OCI-LY3 (cell line): ENCODE data around the gene ATP5PB.

Experiments used
- H2AFZ ChIP-seq: fragments of 200-600, 300-600 bp; shearing (Covaris generic); 2 replicates; pipeline ENCODE4 v1.6.0; 2014; ENCODE audit warnings: antibody characterized with exemption, low read depth, low read length
- H3K27ac ChIP-seq: fragments of 200-600, 300-600 bp; sonication (generic); 2 replicates; pipeline ENCODE4 v1.5.1; 2014; ENCODE audit warnings: mild to moderate bottlenecking, low read length, moderate library complexity, mixed read lengths
- H3K27me3 ChIP-seq: fragments of 200-600, 300-600 bp; sonication (generic); 2 replicates; pipeline ENCODE4 v1.6.1; 2014; ENCODE audit warnings: low read depth, low read length, mixed read lengths
- H3K36me3 ChIP-seq: fragments of 200-600, 300-600 bp; sonication (generic); replicated peaks from 2 replicates; pipeline ENCODE3; 2014; ENCODE audit warnings: low read depth, low read length, mixed read lengths
- H3K4me1 ChIP-seq: fragments of 300-600, 200-600 bp; sonication (generic); 2 replicates; pipeline ENCODE4 v1.6.1; 2014; ENCODE audit warnings: low read length, mixed read lengths
- H3K4me2 ChIP-seq: fragments of 200-600, 300-600 bp; sonication (generic); 2 replicates; pipeline ENCODE4 v1.6.1; 2014; ENCODE audit warnings: low read length, mixed read lengths
- H3K4me3 ChIP-seq: fragments of 300-600, 200-600 bp; sonication (generic); 2 replicates; pipeline ENCODE4 v1.5.1; 2014; ENCODE audit warnings: antibody characterized with exemption, mild to moderate bottlenecking, low read length, moderate library complexity
- H3K79me2 ChIP-seq: fragments of 300-600, 200-600 bp; shearing (Covaris generic); 2 replicates; pipeline ENCODE4 v1.6.1; 2014; ENCODE audit warnings: mild to moderate bottlenecking, low read length, mixed read lengths
- H3K9ac ChIP-seq: fragments of 300-600, 200-600 bp; shearing (Covaris generic); 2 replicates; pipeline ENCODE4 v1.6.0; 2014; ENCODE audit warnings: mild to moderate bottlenecking, low read length, moderate library complexity
- H3K9me3 ChIP-seq: fragments of 200-600, 300-600 bp; shearing (Covaris generic); 2 replicates; pipeline ENCODE4 v1.6.1; 2014; ENCODE audit warnings: low read length, mixed read lengths; ENCODE audit not compliant: insufficient read depth
- H4K20me1 ChIP-seq: fragments of 200-600, 300-600 bp; sonication (generic); 2 replicates; pipeline ENCODE4 v1.6.1; 2016; ENCODE audit warnings: low read length, mixed read lengths; ENCODE audit not compliant: insufficient read depth
- EZH2phosphoT487 ChIP-seq: fragments of 200-600 bp; shearing (Covaris generic); IDR thresholded peaks from 2 replicates; pipeline ENCODE4 v1.6.1; 2018; ENCODE audit warnings: antibody characterized with exemption, mixed run types, low read depth
- TF ChIP-seq, protein P1 (sequence below): fragments of 200-600, 300-600 bp; sonication (generic); IDR thresholded peaks from 2 replicates; pipeline ENCODE4 v1.5.1; 2014; ENCODE audit warnings: antibody characterized with exemption, low read length, low read depth

Gene ATP5PB

DNA sequence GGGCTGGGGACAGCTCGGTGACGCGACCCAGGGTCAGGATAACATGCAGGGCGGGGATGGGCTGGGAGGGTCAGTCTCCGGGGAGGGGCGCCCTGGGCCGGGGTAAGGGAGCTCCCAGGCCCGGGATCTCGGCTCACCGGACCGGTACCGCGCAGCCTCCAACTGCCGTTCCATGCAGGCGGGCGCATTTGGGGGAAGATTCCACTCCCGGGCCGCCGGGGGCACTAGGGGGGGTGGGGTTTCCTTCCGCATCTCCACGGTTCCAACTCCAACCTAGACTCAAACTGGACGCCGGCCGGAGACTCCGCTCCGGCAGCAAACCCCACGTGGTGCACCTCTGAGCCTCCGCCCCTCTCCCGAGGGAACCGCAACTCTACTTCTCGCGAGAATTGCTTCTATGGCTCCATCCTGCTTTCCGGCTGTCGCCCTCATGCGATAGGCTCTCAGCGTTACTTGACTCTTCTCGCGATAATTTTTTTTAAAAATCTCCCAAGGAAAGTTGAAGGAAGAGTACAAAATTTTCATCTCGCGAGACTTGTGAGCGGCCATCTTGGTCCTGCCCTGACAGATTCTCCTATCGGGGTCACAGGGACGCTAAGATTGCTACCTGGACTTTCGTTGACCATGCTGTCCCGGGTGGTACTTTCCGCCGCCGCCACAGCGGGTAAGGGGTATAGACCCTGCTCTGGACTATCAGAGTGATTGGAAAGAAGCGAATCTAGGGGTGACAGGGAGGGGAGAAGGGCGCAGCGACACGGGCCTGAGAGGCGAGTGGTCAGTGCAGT lies at the start of gene ATP5PB, which contains the start of gene WDR77:
ATP5PB (plus strand) TSS at position 547 of the 785 bp plus-strand sequence; CDS start at position 625, 78 bp downstream.
WDR77 (minus strand) TSS at position 339 of the 785 bp plus-strand sequence; CDS start at position 252, 87 bp downstream.
- H3K4me1 ChIP-seq, result peaks cover 29% of the 10 kb centered on the region
- peaks cover 85% of the 10 kb centered on the region for H3K79me2 ChIP-seq
- H3K4me2 ChIP-seq, result peak within 1 kb of the TSS; percentile 99
- peaks cover 28% of the 10 kb centered on the region for H3K36me3 ChIP-seq
- peak within 1 kb of the TSS; percentile 94 for H2AFZ ChIP-seq
- H4K20me1 ChIP-seq, result 0 out of 2 replicates have a peak, but pooled peaks cover under 1% of the 10 kb centered on the region
- TF ChIP-seq EZH2phosphoT487, result no peak
- TF ChIP-seq, protein P1, sequence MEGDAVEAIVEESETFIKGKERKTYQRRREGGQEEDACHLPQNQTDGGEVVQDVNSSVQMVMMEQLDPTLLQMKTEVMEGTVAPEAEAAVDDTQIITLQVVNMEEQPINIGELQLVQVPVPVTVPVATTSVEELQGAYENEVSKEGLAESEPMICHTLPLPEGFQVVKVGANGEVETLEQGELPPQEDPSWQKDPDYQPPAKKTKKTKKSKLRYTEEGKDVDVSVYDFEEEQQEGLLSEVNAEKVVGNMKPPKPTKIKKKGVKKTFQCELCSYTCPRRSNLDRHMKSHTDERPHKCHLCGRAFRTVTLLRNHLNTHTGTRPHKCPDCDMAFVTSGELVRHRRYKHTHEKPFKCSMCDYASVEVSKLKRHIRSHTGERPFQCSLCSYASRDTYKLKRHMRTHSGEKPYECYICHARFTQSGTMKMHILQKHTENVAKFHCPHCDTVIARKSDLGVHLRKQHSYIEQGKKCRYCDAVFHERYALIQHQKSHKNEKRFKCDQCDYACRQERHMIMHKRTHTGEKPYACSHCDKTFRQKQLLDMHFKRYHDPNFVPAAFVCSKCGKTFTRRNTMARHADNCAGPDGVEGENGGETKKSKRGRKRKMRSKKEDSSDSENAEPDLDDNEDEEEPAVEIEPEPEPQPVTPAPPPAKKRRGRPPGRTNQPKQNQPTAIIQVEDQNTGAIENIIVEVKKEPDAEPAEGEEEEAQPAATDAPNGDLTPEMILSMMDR, result no peak
- H3K27ac ChIP-seq, result peak within 1 kb of the TSS; percentile 66
- no peaks in the 10 kb centered on the region for H3K27me3 ChIP-seq
- H3K4me3 ChIP-seq, result peak within 1 kb of the TSS; percentile 100
- peak within 1 kb of the TSS; percentile 96 for H3K9ac ChIP-seq
- no peaks in the 10 kb centered on the region for H3K9me3 ChIP-seq

DNA sequence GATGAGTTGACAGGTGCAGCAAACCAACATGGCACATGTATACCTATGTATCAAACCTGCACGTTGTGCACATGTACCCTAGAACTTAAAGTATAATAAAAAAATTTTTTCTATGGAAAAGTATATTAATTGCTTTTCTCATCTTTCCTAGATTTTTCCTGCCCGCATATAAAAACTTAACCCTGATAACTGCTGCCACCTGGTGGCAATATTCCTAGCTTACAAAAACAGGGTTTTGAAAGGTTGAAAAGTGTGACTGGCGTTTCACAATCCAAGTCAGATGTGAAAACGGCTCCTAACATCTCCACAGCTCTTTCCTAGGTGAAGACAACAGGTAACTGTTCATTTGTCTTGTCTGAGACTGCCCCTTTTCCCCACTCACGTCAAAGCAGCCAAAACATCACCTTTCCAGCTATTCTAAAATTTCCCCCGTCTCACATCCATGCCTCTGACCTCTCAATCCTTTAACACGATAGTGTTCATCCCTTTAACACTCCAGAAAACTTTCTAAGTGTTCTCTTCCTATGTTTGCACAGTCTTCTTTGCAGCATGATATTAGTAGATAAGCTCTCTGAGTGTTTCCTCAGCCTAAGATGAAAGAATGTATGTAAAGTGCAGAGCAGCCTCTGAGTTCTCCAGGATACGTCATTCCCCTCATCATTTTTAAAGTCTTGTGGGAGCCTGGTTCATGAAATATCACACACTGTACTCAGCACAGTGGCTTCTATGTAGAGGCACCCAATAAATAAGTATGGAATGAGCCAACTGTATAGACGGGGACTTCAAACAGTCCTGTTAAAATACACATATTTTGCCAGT lies 49.3 kb upstream of the ATP5PB start:
- no peaks in the 10 kb centered on the region for H4K20me1 ChIP-seq
- H3K27ac ChIP-seq, result no peak overlapping the region
- H3K36me3 ChIP-seq, result no peaks in the 10 kb centered on the region
- peak overlapping the region; percentile 36 for H3K9ac ChIP-seq
- TF ChIP-seq, protein P1, result peak; percentile 62
- TF ChIP-seq EZH2phosphoT487, result no peak
- H3K4me3 ChIP-seq, result peak overlapping the region; percentile 70
- H3K27me3 ChIP-seq, result peaks cover 11% of the 10 kb centered on the region
- no peaks in the 10 kb centered on the region for H3K9me3 ChIP-seq
- H3K4me1 ChIP-seq, result peaks cover 18% of the 10 kb centered on the region
- peak overlapping the region; percentile 95 for H2AFZ ChIP-seq
- no peaks in the 10 kb centered on the region for H3K79me2 ChIP-seq
- H3K4me2 ChIP-seq, result peak overlapping the region; percentile 85

DNA sequence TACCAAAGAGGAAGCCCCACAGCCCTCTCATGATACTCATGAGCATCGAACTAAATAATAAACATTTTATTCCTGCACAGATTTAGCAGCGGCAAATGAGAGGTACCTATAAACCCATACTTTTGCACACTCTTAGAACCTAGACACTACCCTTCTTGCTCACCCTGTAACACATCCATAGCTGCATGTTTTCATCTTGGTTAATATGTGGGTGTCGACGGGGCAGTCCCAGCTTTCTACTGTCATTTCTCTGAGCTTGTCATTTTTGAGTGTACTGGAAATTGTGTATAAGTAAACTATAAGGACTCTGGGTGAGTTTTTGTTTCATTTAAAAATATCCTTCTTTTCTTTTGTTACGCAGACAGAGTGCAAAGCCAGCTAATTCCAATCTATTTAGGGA lies 47.2 kb upstream of the ATP5PB start:
- H4K20me1 ChIP-seq, result no peaks in the 10 kb centered on the region
- H3K4me3 ChIP-seq, result no peak overlapping the region
- no peak overlapping the region for H3K4me2 ChIP-seq
- H3K9ac ChIP-seq, result no peak overlapping the region
- H3K27me3 ChIP-seq, result peaks cover 11% of the 10 kb centered on the region
- no peaks in the 10 kb centered on the region for H3K79me2 ChIP-seq
- TF ChIP-seq, protein P1, result no peak
- TF ChIP-seq EZH2phosphoT487, result no peak
- no peak overlapping the region for H3K27ac ChIP-seq
- no peaks in the 10 kb centered on the region for H3K9me3 ChIP-seq
- peaks cover 37% of the 10 kb centered on the region for H3K4me1 ChIP-seq
- H3K36me3 ChIP-seq, result no peaks in the 10 kb centered on the region
- no peak overlapping the region for H2AFZ ChIP-seq

DNA sequence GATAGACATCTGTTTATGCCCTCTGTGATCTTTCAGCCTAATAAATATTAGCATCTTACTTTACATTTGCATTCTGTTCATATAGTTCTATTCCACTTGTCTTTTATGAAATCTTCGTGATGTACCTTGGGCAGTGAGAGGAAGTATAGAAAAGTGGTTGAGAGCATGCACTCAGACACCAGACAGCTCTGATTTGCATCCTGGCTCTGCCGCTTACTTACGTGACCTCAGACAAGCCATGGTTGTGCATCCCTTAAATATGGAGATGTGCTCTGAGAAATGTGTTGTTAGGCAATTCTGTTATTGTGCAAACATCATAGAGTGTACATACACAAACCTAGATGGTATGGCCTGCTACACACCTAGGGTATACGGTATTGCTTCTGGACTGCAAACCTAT lies 44.7 kb upstream of the ATP5PB start:
- no peak overlapping the region for H3K27ac ChIP-seq
- H3K4me1 ChIP-seq, result peaks cover 39% of the 10 kb centered on the region
- H3K27me3 ChIP-seq, result peaks cover 11% of the 10 kb centered on the region
- no peak overlapping the region for H3K4me3 ChIP-seq
- H3K9ac ChIP-seq, result no peak overlapping the region
- no peak overlapping the region for H2AFZ ChIP-seq
- H3K9me3 ChIP-seq, result no peaks in the 10 kb centered on the region
- peak overlapping the region; percentile 81 for H3K4me2 ChIP-seq
- H3K79me2 ChIP-seq, result no peaks in the 10 kb centered on the region
- H3K36me3 ChIP-seq, result no peaks in the 10 kb centered on the region
- no peaks in the 10 kb centered on the region for H4K20me1 ChIP-seq
- no peak for TF ChIP-seq EZH2phosphoT487
- TF ChIP-seq, protein P1, result no peak
